Muscle of leg (tissue), 11 donors: Measurements from ENCODE around the gene MYBL2. TPM values are rescaled to one million over a fixed set of nuclear protein-coding genes. Genes with fewer than 3 reads are reported as not detected.

Experiments used
- DNase-seq: peaks from one replicate; pipeline ENCODE4 v3.0.0; 2013
- H3K27ac ChIP-seq: one replicate; pipeline ENCODE4 v1.5.1; 2013; ENCODE audit warnings: mild to moderate bottlenecking, low read length, control low read depth
- H3K27me3 ChIP-seq: one replicate; pipeline ENCODE4 v1.6.1; 2013; ENCODE audit warnings: low read length; ENCODE audit not compliant: control insufficient read depth, insufficient read depth
- H3K36me3 ChIP-seq: one replicate; pipeline ENCODE4 v1.6.1; 2013; ENCODE audit warnings: low read length; ENCODE audit not compliant: control insufficient read depth, insufficient read depth
- H3K4me1 ChIP-seq: one replicate; pipeline ENCODE4 v1.6.1; 2013; ENCODE audit warnings: low read length; ENCODE audit not compliant: control insufficient read depth, insufficient read depth
- H3K4me3 ChIP-seq: one replicate; pipeline ENCODE4 v1.5.1; 2013; ENCODE audit warnings: low read length, control low read depth
- H3K9me3 ChIP-seq: replicated peaks from 2 replicates; pipeline ENCODE4 v1.6.1; 2013; ENCODE audit warnings: low read depth, low read length; ENCODE audit not compliant: control insufficient read depth
- WGBS: methylation state at CpG from one replicate; pipeline ENCODE4 v1.1.5; 2013; ENCODE audit warnings: missing lambda C conversion rate; ENCODE audit not compliant: insufficient coverage; 5-methylcytosine and 5-hydroxymethylcytosine counted together
- polyA plus RNA-seq, 8 donors: library from polyadenylated mRNA; unstranded; fragments of 120-200 nt; gene quantifications; one replicate each; pipeline versions ENCODE4 v1.2.1 to v1.2.3, GENCODE V29; 2013; ENCODE audit warnings: inconsistent platforms in 1 of 8, low replicate concordance in 1 of 8; ENCODE audit not compliant: insufficient read length in 8 of 8, insufficient read depth in 1 of 8
- total RNA-seq: library from RNA; stranded (reverse); fragments of 120-200 nt; gene quantifications from one replicate; pipeline ENCODE4 v1.2.4, GENCODE V29; 2013

MYBL2 gene
- total and polyA plus RNA-seq, 9 donors: 6.4 to 26.9 (median 18.6) TPM

- 46% methylated on average over 7 of the region's 8 CpGs for WGBS
- Histone ChIP-seq H3K9me3 (no peaks in the 10 kb centered on the region), H3K27me3 (no peaks in the 10 kb centered on the region), H3K36me3 (no peaks in the 10 kb centered on the region), H3K4me3 (no peak overlapping the region), H3K4me1 (peaks cover 7% of the 10 kb centered on the region), H3K27ac (peak overlapping the region; percentile 13)
- no peak for DNase-seq
Observed at GRCh38 chr20:43681468-43681942, 14.6 kb downstream of the MYBL2 start.

- no peak for DNase-seq
- Histone ChIP-seq H3K4me3 (no peak overlapping the region), H3K4me1 (peaks cover 7% of the 10 kb centered on the region), H3K9me3 (no peaks in the 10 kb centered on the region), H3K27me3 (no peaks in the 10 kb centered on the region), H3K27ac (peak overlapping the region; percentile 13), H3K36me3 (no peaks in the 10 kb centered on the region)
- whole genome bisulfite sequencing: 20% methylated on average over 1 of the region's 2 CpGs
Observed at GRCh38 chr20:43681991-43682410, 15.1 kb downstream of the MYBL2 start.

- no peak overlapping the region for H3K27ac ChIP-seq
- no peak for DNase-seq
- no peaks in the 10 kb centered on the region for H3K9me3 ChIP-seq
- WGBS: 81% methylated on average over 7 of the region's 9 CpGs
- H3K36me3 ChIP-seq: no peaks in the 10 kb centered on the region
- no peaks in the 10 kb centered on the region for H3K27me3 ChIP-seq
- peaks cover 7% of the 10 kb centered on the region for H3K4me1 ChIP-seq
- H3K4me3 ChIP-seq: no peak overlapping the region
Observed at GRCh38 chr20:43682446-43682845, 15.5 kb downstream of the MYBL2 start.

- H3K4me1 ChIP-seq: peaks cover 2% of the 10 kb centered on the region
Observed at GRCh38 chr20:43686820-43687219, 19.9 kb downstream of the MYBL2 start.

GRCh38 chr20:43689165-43689564 lies 22.3 kb downstream of the MYBL2 start:
- WGBS: no CpG with 5 or more reads among the region's 4 CpGs
- Histone ChIP-seq H3K9me3 (no peaks in the 10 kb centered on the region), H3K4me3 (no peak overlapping the region), H3K36me3 (peaks cover 2% of the 10 kb centered on the region), H3K27me3 (no peaks in the 10 kb centered on the region), H3K4me1 (no peaks in the 10 kb centered on the region), H3K27ac (no peak overlapping the region)
- DNase-seq: no peak

More at GRCh38 chr20:43686820-43687219, 19.9 kb downstream of the MYBL2 start:
- Histone ChIP-seq H3K27ac (no peak overlapping the region), H3K9me3 (no peaks in the 10 kb centered on the region), H3K27me3 (no peaks in the 10 kb centered on the region), H3K36me3 (peaks cover 2% of the 10 kb centered on the region), H3K4me3 (no peak overlapping the region)
- no peak for DNase-seq
- WGBS: 89% methylated on average over 13 of the region's 13 CpGs

GRCh38 chr20:43690943-43691598 lies 24.2 kb downstream of the MYBL2 start:
- Histone ChIP-seq H3K4me1 (no peaks in the 10 kb centered on the region), H3K27ac (no peak overlapping the region), H3K9me3 (no peaks in the 10 kb centered on the region), H3K36me3 (peaks cover 2% of the 10 kb centered on the region), H3K27me3 (no peaks in the 10 kb centered on the region), H3K4me3 (no peak overlapping the region)
- 96% methylated on average over 4 of the region's 9 CpGs for WGBS
- no peak for DNase-seq

- Histone ChIP-seq H3K9me3 (no peaks in the 10 kb centered on the region), H3K4me3 (no peak overlapping the region), H3K4me1 (no peaks in the 10 kb centered on the region), H3K27me3 (no peaks in the 10 kb centered on the region), H3K27ac (no peak overlapping the region), H3K36me3 (peaks cover 2% of the 10 kb centered on the region)
- 90% methylated on average over 4 of the region's 5 CpGs for WGBS
- peak; percentile 12 for DNase-seq
Observed at GRCh38 chr20:43691928-43692524, 25.1 kb downstream of the MYBL2 start.

- DNase-seq: no peak
Observed at GRCh38 chr20:43694763-43695162, 27.8 kb downstream of the MYBL2 start.

GRCh38 chr20:43695571-43695970 lies 28.7 kb downstream of the MYBL2 start:
- H3K27me3 ChIP-seq: no peaks in the 10 kb centered on the region
- WGBS: 95% methylated on average over 5 of the region's 8 CpGs
- no peaks in the 10 kb centered on the region for H3K9me3 ChIP-seq
- no peak for DNase-seq
- no peaks in the 10 kb centered on the region for H3K4me1 ChIP-seq
- no peak overlapping the region for H3K4me3 ChIP-seq
- no peak overlapping the region for H3K27ac ChIP-seq
- peaks cover 8% of the 10 kb centered on the region for H3K36me3 ChIP-seq

More at GRCh38 chr20:43694763-43695162, 27.8 kb downstream of the MYBL2 start:
- H3K4me3 ChIP-seq: no peak overlapping the region
- H3K36me3 ChIP-seq: peaks cover 3% of the 10 kb centered on the region
- no peaks in the 10 kb centered on the region for H3K27me3 ChIP-seq
- WGBS: 100% methylated on average over 3 of the region's 3 CpGs
- H3K9me3 ChIP-seq: no peaks in the 10 kb centered on the region
- H3K27ac ChIP-seq: no peak overlapping the region
- no peaks in the 10 kb centered on the region for H3K4me1 ChIP-seq

GRCh38 chr20:43699941-43700565 lies 33.1 kb downstream of the MYBL2 start:
- 80% methylated on average over 5 of the region's 8 CpGs for WGBS
- Histone ChIP-seq H3K27ac (no peak overlapping the region), H3K4me1 (no peaks in the 10 kb centered on the region), H3K4me3 (no peak overlapping the region), H3K36me3 (peaks cover 19% of the 10 kb centered on the region), H3K9me3 (no peaks in the 10 kb centered on the region), H3K27me3 (no peaks in the 10 kb centered on the region)
- no peak for DNase-seq
